Osteoblast (primary cell): ENCODE measurements around the gene RPA1. TPM values are rescaled to one million over a fixed set of nuclear protein-coding genes. Genes with fewer than 3 reads are reported as not detected.

Experiments
- DNase-seq: peaks from one replicate; pipeline ENCODE4 v3.0.0; 2011; ENCODE audit warnings: low spot score, mixed read lengths; ENCODE audit not compliant: insufficient read length; ENCODE audit errors: missing footprints
- H2AFZ ChIP-seq: 2 replicates; pipeline ENCODE4 v1.6.0; 2011; ENCODE audit warnings: mild to moderate bottlenecking, low read length
- H3K27ac ChIP-seq: 2 replicates; pipeline ENCODE4 v1.5.1; 2011; ENCODE audit warnings: mild to moderate bottlenecking, low read depth, low read length, moderate library complexity
- H3K27me3 ChIP-seq: 2 replicates; pipeline ENCODE4 v1.6.0; 2012; ENCODE audit warnings: mild to moderate bottlenecking, control low read depth, inconsistent platforms, low read length, moderate library complexity; ENCODE audit not compliant: insufficient read depth
- H3K36me3 ChIP-seq: 2 replicates; pipeline ENCODE4 v1.5.1; 2011; ENCODE audit warnings: mild to moderate bottlenecking, low read length, control low read depth, moderate library complexity; ENCODE audit not compliant: insufficient read depth
- H3K4me1 ChIP-seq: 2 replicates; pipeline ENCODE4 v1.5.1; 2011; ENCODE audit warnings: mild to moderate bottlenecking, low read length, control low read depth, moderate library complexity; ENCODE audit not compliant: insufficient read depth
- H3K4me2 ChIP-seq: 2 replicates; pipeline ENCODE4 v1.6.0; 2011; ENCODE audit warnings: mild to moderate bottlenecking, low read length; ENCODE audit not compliant: insufficient read depth
- H3K4me3 ChIP-seq: fragments of 200-600 bp; sonication (generic); 3 replicates; pipeline ENCODE4 v1.5.1; 2012; ENCODE audit warnings: mild to moderate bottlenecking, low read length, inconsistent platforms; ENCODE audit not compliant: insufficient read depth
- H3K79me2 ChIP-seq: 2 replicates; pipeline ENCODE4 v1.6.0; 2012; ENCODE audit warnings: mild to moderate bottlenecking, low read length, control low read depth, inconsistent platforms; ENCODE audit not compliant: insufficient read depth
- H3K9me3 ChIP-seq: 2 replicates; pipeline ENCODE4 v1.5.1; 2011; ENCODE audit warnings: low read depth, low read length, control low read depth
- H4K20me1 ChIP-seq: 2 replicates; pipeline ENCODE4 v1.6.0; 2012; ENCODE audit warnings: mild to moderate bottlenecking, low read length, control low read depth; ENCODE audit not compliant: insufficient read depth
- total RNA-seq: library from RNA; depleted of rRNA; stranded (reverse); fragments of >200 nt; gene quantifications from 2 replicates; pipeline ENCODE4 v1.2.3, GENCODE V29; 2012
- TF ChIP-seq, protein P1 (sequence below): IDR thresholded peaks from 2 replicates; pipeline ENCODE4 v1.5.1; 2011; ENCODE audit warnings: mild to moderate bottlenecking, low read depth, low read length, moderate library complexity; ENCODE audit errors: extremely low read depth

Gene RPA1
- total RNA-seq, 1 donor, result 14.8 TPM

GRCh38 chr17:1913702-1914101 is 83.9 kb downstream of the RPA1 start:
- TF ChIP-seq, protein P1, sequence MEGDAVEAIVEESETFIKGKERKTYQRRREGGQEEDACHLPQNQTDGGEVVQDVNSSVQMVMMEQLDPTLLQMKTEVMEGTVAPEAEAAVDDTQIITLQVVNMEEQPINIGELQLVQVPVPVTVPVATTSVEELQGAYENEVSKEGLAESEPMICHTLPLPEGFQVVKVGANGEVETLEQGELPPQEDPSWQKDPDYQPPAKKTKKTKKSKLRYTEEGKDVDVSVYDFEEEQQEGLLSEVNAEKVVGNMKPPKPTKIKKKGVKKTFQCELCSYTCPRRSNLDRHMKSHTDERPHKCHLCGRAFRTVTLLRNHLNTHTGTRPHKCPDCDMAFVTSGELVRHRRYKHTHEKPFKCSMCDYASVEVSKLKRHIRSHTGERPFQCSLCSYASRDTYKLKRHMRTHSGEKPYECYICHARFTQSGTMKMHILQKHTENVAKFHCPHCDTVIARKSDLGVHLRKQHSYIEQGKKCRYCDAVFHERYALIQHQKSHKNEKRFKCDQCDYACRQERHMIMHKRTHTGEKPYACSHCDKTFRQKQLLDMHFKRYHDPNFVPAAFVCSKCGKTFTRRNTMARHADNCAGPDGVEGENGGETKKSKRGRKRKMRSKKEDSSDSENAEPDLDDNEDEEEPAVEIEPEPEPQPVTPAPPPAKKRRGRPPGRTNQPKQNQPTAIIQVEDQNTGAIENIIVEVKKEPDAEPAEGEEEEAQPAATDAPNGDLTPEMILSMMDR, result no peak
- no peaks in the 10 kb centered on the region for H3K4me1 ChIP-seq
- no peak overlapping the region for H2AFZ ChIP-seq
- no peaks in the 10 kb centered on the region for H3K79me2 ChIP-seq
- H3K27me3 ChIP-seq, result peaks cover 50% of the 10 kb centered on the region
- no peak for DNase-seq
- H3K36me3 ChIP-seq, result no peaks in the 10 kb centered on the region
- H3K4me2 ChIP-seq, result no peak overlapping the region
- H4K20me1 ChIP-seq, result no peaks in the 10 kb centered on the region
- no peak overlapping the region for H3K4me3 ChIP-seq
- H3K27ac ChIP-seq, result no peak overlapping the region
- no peaks in the 10 kb centered on the region for H3K9me3 ChIP-seq

DNA sequence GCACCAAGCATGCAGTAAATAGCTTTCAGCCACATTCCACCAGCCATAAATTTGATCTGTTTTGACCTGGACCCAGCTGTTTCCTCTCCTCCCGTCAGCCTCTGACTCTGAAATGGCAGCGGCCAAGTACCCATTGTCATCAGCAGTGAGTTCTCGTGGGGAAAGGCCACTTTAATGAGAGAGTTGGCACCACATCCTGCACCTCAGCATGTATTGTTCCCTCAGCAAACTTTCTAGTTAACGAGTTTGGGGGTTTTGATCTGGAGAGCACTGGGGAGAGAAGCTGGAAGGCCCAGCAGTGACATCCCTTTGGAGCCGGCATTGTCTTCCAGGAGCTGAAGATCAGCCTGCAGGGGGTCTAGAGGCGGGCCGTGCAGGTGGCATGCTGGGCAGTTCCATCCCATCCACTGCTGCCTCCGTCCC is 84.9 kb downstream of the RPA1 start:
- Histone ChIP-seq H3K27me3 (peaks cover 44% of the 10 kb centered on the region), H3K9me3 (no peaks in the 10 kb centered on the region), H2AFZ (no peak overlapping the region), H4K20me1 (no peaks in the 10 kb centered on the region), H3K36me3 (no peaks in the 10 kb centered on the region), H3K4me2 (no peak overlapping the region), H3K4me1 (no peaks in the 10 kb centered on the region), H3K4me3 (no peak overlapping the region), H3K79me2 (no peaks in the 10 kb centered on the region), H3K27ac (no peak overlapping the region)
- TF ChIP-seq, protein P1, result no peak
- no peak for DNase-seq

- H3K79me2 ChIP-seq, result no peaks in the 10 kb centered on the region
- no peak overlapping the region for H3K27ac ChIP-seq
- no peaks in the 10 kb centered on the region for H3K36me3 ChIP-seq
- H2AFZ ChIP-seq, result no peak overlapping the region
- no peak overlapping the region for H3K4me3 ChIP-seq
- H4K20me1 ChIP-seq, result no peaks in the 10 kb centered on the region
- H3K9me3 ChIP-seq, result no peaks in the 10 kb centered on the region
- no peak overlapping the region for H3K4me2 ChIP-seq
- TF ChIP-seq, protein P1, result no peak
- DNase-seq, result peak; percentile 30
- H3K27me3 ChIP-seq, result peaks cover 36% of the 10 kb centered on the region
- no peaks in the 10 kb centered on the region for H3K4me1 ChIP-seq
Observed at GRCh38 chr17:1915889-1916288, 86.1 kb downstream of the RPA1 start.

- H4K20me1 ChIP-seq, result no peaks in the 10 kb centered on the region
- no peak overlapping the region for H2AFZ ChIP-seq
- peaks cover 34% of the 10 kb centered on the region for H3K27me3 ChIP-seq
Observed at GRCh38 chr17:1916316-1916715, 86.5 kb downstream of the RPA1 start.

More at GRCh38 chr17:1916316-1916715, 86.5 kb downstream of the RPA1 start:
- no peak for DNase-seq
- Histone ChIP-seq H3K27ac (no peak overlapping the region), H3K36me3 (no peaks in the 10 kb centered on the region), H3K9me3 (no peaks in the 10 kb centered on the region), H3K4me3 (no peak overlapping the region), H3K4me1 (no peaks in the 10 kb centered on the region), H3K4me2 (no peak overlapping the region), H3K79me2 (no peaks in the 10 kb centered on the region)
- TF ChIP-seq, protein P1, result no peak
